Small intestine (tissue), 7 donors: ENCODE results near the gene TNIK. TPM values are rescaled to one million over a fixed set of nuclear protein-coding genes. Genes with fewer than 3 reads are reported as not detected.
"Not testable (repeated sequence)": the region's sequence is repeated elsewhere in the genome, so short reads cannot be mapped to it uniquely, and the experiment has no call there.

Source experiments
- DNase-seq, 2 donors: peaks; one replicate each; pipeline versions ENCODE4 v3.0.0 to v3.0.0-alpha.2; 2013
- FAIRE-seq: peaks from 2 replicates; lab custom pipeline; 2012; peaks lifted over from hg19 to GRCh38; lab: Jason Lieb, UNC
- H3K27ac ChIP-seq, 3 donors: one replicate each; pipeline ENCODE4 v1.5.1; 2013; ENCODE audit warnings: low read length in 2 of 3, mild to moderate bottlenecking in 2 of 3, control low read depth in 1 of 3, inconsistent platforms in 1 of 3, low read depth in 1 of 3, moderate library complexity in 1 of 3
- H3K27me3 ChIP-seq, 3 donors: one replicate each; pipeline ENCODE4 v1.6.1; 2013; ENCODE audit warnings: low read length in 3 of 3, inconsistent platforms in 1 of 3; ENCODE audit not compliant: control insufficient read depth in 3 of 3, insufficient read depth in 3 of 3
- H3K36me3 ChIP-seq, 3 donors: one replicate each; pipeline ENCODE4 v1.6.1; 2013; ENCODE audit warnings: low read length in 3 of 3, inconsistent platforms in 1 of 3, low read depth in 1 of 3, mild to moderate bottlenecking in 1 of 3, moderate library complexity in 1 of 3; ENCODE audit not compliant: control insufficient read depth in 3 of 3, insufficient read depth in 2 of 3
- H3K4me1 ChIP-seq, 3 donors: one replicate each; pipeline ENCODE4 v1.6.1; 2013; ENCODE audit warnings: low read length in 2 of 3, inconsistent platforms in 1 of 3, low read depth in 1 of 3, mild to moderate bottlenecking in 1 of 3, moderate library complexity in 1 of 3; ENCODE audit not compliant: control insufficient read depth in 3 of 3, insufficient read depth in 2 of 3
- H3K4me3 ChIP-seq, 3 donors: one replicate each; pipeline ENCODE4 v1.5.1; 2013; ENCODE audit warnings: low read length in 3 of 3, control low read depth in 1 of 3, inconsistent platforms in 1 of 3, low read depth in 1 of 3, mild to moderate bottlenecking in 1 of 3, moderate library complexity in 1 of 3
- H3K9me3 ChIP-seq, 2 donors: one replicate each; pipeline ENCODE4 v1.6.1; 2013; ENCODE audit warnings: low read depth in 1 of 2, low read length in 1 of 2; ENCODE audit not compliant: control insufficient read depth in 2 of 2, insufficient read depth in 1 of 2
- WGBS, 3 donors: extraction: QIAGEN DNeasy Blood & Tissue Kit; methylation state at CpG; one replicate each; pipeline ENCODE4 v1.1.7; 2013; 5-methylcytosine and 5-hydroxymethylcytosine counted together
- polyA plus RNA-seq, 4 donors: library from polyadenylated mRNA; stranded (reverse) in 3 of 4; unstranded in 1 of 4; fragments of 200-250 nt in 3 of 4; fragments of 120-200 nt in 1 of 4; gene quantifications; one replicate each; pipeline versions ENCODE4 v1.2.1 to v1.2.3, GENCODE V29; 2013
- donor health status: healthy with polysubstance abuse.
- donor health status: control.
- donor health status: control.
- donor health status: Bipolar disorder and iron deficiency.
- donor health status: healthy.

The TNIK gene
- polyA plus RNA-seq, 4 donors = 14.9 to 38.7 (median 27.5) TPM

GRCh38 chr3:171248426-171249111 is 211.6 kb downstream of the TNIK start:
- Histone ChIP-seq H3K4me3 (no peak overlapping the region), H3K36me3 (no peaks in the 10 kb centered on the region), H3K27me3 (no peaks in the 10 kb centered on the region), H3K27ac (no peak overlapping the region), H3K9me3 (no peaks in the 10 kb centered on the region), H3K4me1 (peaks cover 0 to 4% (median 0%) of the 10 kb centered on the region in 3 donors)
- WGBS, 3 donors = 28 to 44% (median 40%) methylated on average over 4 of the region's 4 CpGs
- DNase-seq (no peak), FAIRE-seq (no peak)

- H3K4me3 ChIP-seq = no peak overlapping the region
- no peak overlapping the region for H3K27ac ChIP-seq
- DNase-seq (no peak), FAIRE-seq (no peak)
- H3K4me1 ChIP-seq = peaks cover 0 to 4% (median 0%) of the 10 kb centered on the region in 3 donors
- H3K27me3 ChIP-seq = no peaks in the 10 kb centered on the region
- no peaks in the 10 kb centered on the region for H3K9me3 ChIP-seq
- WGBS, 3 donors = 72 to 88% (median 76%) methylated on average over 4 of the region's 4 CpGs
- no peaks in the 10 kb centered on the region for H3K36me3 ChIP-seq
Observed at GRCh38 chr3:171245796-171246765, 214.1 kb downstream of the TNIK start.

- Histone ChIP-seq H3K27me3 (no peaks in the 10 kb centered on the region), H3K9me3 (no peaks in the 10 kb centered on the region), H3K36me3 (no peaks in the 10 kb centered on the region), H3K27ac (no peak overlapping the region), H3K4me1 (peaks cover 0 to 4% (median 0%) of the 10 kb centered on the region in 3 donors), H3K4me3 (no peak overlapping the region)
- DNase-seq (no peak), FAIRE-seq (no peak)
- WGBS, 3 donors = 25 to 60% (median 30%) methylated on average over 2 of the region's 2 CpGs
Observed at GRCh38 chr3:171242951-171243350, 217.3 kb downstream of the TNIK start.

GRCh38 chr3:171242170-171242569 is 218.0 kb downstream of the TNIK start:
- DNase-seq (no peak), FAIRE-seq (no peak)
- Histone ChIP-seq H3K4me1 (no peaks in the 10 kb centered on the region), H3K36me3 (no peaks in the 10 kb centered on the region), H3K27ac (no peak overlapping the region), H3K4me3 (no peak overlapping the region), H3K27me3 (no peaks in the 10 kb centered on the region), H3K9me3 (no peaks in the 10 kb centered on the region)
- WGBS, 3 donors = 93 to 96% (median 95%) methylated on average over 2 of the region's 2 CpGs

GRCh38 chr3:171241655-171242054 is 218.6 kb downstream of the TNIK start:
- H3K9me3 ChIP-seq, H3K27ac ChIP-seq, H3K36me3 ChIP-seq, H3K4me1 ChIP-seq, H3K27me3 ChIP-seq, DNase-seq, FAIRE-seq, H3K4me3 ChIP-seq: not testable (repeated sequence)
- WGBS, 3 donors = 93 to 100% (median 94%) methylated on average over 2 of the region's 2 CpGs

DNA sequence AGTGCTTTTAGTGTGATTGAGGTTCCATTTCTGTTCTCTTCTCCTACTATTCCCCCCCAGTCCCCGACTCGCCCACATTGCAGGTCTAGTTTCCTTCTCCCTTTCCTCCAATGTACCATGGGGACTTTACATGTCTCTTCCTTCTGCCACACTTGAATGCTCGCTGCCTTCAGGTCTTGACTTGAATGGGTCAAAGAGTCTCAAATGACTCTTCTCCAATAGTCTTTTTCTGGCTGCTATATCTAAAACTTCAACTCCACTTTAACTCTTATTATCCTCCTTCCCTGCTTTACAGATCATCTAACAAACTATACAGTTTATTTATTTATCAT is 219.7 kb downstream of the TNIK start:
- Histone ChIP-seq H3K4me1 (no peaks in the 10 kb centered on the region), H3K36me3 (no peaks in the 10 kb centered on the region), H3K9me3 (no peaks in the 10 kb centered on the region), H3K27ac (no peak overlapping the region), H3K27me3 (no peaks in the 10 kb centered on the region), H3K4me3 (no peak overlapping the region)
- DNase-seq = no peak
- 87 to 93% (median 88%) methylated on average over 3 of the region's 3 CpGs for WGBS, 3 donors
- no peak for FAIRE-seq

GRCh38 chr3:171239757-171240503 is 220.3 kb downstream of the TNIK start:
- H3K9me3 ChIP-seq = no peaks in the 10 kb centered on the region
- H3K4me1 ChIP-seq = no peaks in the 10 kb centered on the region
- H3K27ac ChIP-seq = no peak overlapping the region
- H3K4me3 ChIP-seq = no peak overlapping the region
- FAIRE-seq (no peak), DNase-seq (no peak)
- H3K27me3 ChIP-seq = no peaks in the 10 kb centered on the region
- 94 to 97% (median 95%) methylated on average over 9 of the region's 9 CpGs for WGBS, 3 donors
- H3K36me3 ChIP-seq = no peaks in the 10 kb centered on the region

DNA sequence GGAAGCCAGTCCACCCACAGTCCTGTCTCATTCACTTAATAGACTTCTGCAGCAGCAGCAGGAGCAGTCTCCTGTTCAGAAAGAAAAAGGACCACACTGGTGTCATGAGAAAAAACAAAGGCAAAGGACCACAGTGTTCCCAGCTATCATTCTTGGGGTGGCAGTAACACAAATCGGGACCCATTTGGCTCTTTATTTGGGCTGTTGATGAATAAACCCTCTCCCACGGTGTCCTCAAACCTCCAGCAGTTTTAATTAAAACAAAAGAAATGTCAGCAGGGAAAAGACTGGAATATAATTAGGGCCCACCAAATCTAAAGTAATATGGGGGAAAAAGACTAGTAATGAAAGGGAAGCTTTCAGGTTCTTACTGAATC is 223.2 kb downstream of the TNIK start:
- no peak overlapping the region for H3K4me3 ChIP-seq
- no peaks in the 10 kb centered on the region for H3K9me3 ChIP-seq
- H3K36me3 ChIP-seq = no peaks in the 10 kb centered on the region
- DNase-seq (no peak), FAIRE-seq (no peak)
- no peaks in the 10 kb centered on the region for H3K27me3 ChIP-seq
- no peak overlapping the region for H3K27ac ChIP-seq
- WGBS, 3 donors = 88 to 93% (median 90%) methylated on average over 2 of the region's 2 CpGs
- no peaks in the 10 kb centered on the region for H3K4me1 ChIP-seq
